Neural progenitor cell (in vitro differentiated cells): ENCODE measurements around the gene SHLD1.

ENCODE experiments used
- EZH2 ChIP-seq: fragments of 200-600 bp; sonication (generic); IDR thresholded peaks from 2 replicates; pipeline ENCODE4 v1.6.1; 2017; ENCODE audit warnings: antibody characterized with exemption, mild to moderate bottlenecking, moderate library complexity
- EZH2phosphoT487 ChIP-seq: fragments of 200-600 bp; sonication (generic); IDR thresholded peaks from 2 replicates; pipeline ENCODE4 v1.6.1; 2017; ENCODE audit warnings: antibody characterized with exemption
- TF ChIP-seq, protein P1 (sequence below): fragments of 200-600 bp; sonication (generic); IDR thresholded peaks from 2 replicates; pipeline ENCODE4 v1.5.1; 2017; ENCODE audit warnings: antibody characterized with exemption, mild to moderate bottlenecking

DNA sequence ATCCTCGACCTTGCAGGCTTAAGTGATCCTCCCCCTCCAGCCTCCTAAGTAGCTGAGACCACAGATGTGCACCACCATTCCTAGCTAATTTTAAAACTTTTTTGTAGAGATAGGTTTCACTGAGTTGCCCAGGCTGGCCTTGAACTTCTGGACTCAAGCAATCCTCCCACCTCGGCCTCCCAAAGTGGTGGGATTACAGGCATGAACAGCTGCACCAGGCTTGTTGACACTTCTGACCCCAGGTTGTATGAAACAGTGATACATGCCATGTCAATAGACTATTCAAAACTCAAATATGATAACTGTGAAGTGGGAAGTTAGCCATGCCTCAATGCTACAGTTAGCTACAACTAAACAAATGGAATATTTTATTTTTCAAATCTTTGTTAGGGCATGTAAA is 20.1 kb upstream of the SHLD1 start:
- TF ChIP-seq, protein P1, sequence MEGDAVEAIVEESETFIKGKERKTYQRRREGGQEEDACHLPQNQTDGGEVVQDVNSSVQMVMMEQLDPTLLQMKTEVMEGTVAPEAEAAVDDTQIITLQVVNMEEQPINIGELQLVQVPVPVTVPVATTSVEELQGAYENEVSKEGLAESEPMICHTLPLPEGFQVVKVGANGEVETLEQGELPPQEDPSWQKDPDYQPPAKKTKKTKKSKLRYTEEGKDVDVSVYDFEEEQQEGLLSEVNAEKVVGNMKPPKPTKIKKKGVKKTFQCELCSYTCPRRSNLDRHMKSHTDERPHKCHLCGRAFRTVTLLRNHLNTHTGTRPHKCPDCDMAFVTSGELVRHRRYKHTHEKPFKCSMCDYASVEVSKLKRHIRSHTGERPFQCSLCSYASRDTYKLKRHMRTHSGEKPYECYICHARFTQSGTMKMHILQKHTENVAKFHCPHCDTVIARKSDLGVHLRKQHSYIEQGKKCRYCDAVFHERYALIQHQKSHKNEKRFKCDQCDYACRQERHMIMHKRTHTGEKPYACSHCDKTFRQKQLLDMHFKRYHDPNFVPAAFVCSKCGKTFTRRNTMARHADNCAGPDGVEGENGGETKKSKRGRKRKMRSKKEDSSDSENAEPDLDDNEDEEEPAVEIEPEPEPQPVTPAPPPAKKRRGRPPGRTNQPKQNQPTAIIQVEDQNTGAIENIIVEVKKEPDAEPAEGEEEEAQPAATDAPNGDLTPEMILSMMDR: no peak
- TF ChIP-seq EZH2 (no peak), EZH2phosphoT487 (no peak)
